ENCODE measurements around the gene POC1A. TPM values are rescaled to one million over a fixed set of nuclear protein-coding genes. Genes with fewer than 3 reads are reported as not detected.

Gene POC1A
- total RNA-seq, 1 experiment from 2014 or later: 43.0 TPM

GRCh38 chr3:52176951-52177700 is 22.9 kb upstream of the POC1A start:
- CTCF ChIA-PET: no interaction called here

GRCh38 chr3:52176180-52176752 is 22.0 kb upstream of the POC1A start:
- H3K4me3 ChIP-seq (ENCODE audit: low read length): no peak overlapping the region
- peaks cover 14% of the 10 kb centered on the region for H3K4me1 ChIP-seq (ENCODE audit: insufficient read depth, low read length)
- H2AFZ ChIP-seq (ENCODE audit: low read length): no peak overlapping the region
- H4K20me1 ChIP-seq (ENCODE audit: low read length): no peaks in the 10 kb centered on the region
- ATAC-seq (no peak), DNase-seq (no peak)
- ChIA-PET POLR2A (ENCODE audit: unreplicated experiment) (no interaction called here), CTCF (no interaction called here)
- intact Hi-C loops (cut with micrococcal nuclease): no loop called here
- no peaks in the 10 kb centered on the region for H3K27me3 ChIP-seq (ENCODE audit: low read length)
- no peak for TF ChIP-seq EZH2 (IDR thresholded peaks at IDR 0.05; ENCODE audit: low read length, unreplicated experiment)
- TF ChIP-seq EZH2phosphoT487 (IDR thresholded peaks at IDR 0.05; ENCODE audit: borderline replicate concordance, low read length): no peak
- TF ChIP-seq, protein P1, sequence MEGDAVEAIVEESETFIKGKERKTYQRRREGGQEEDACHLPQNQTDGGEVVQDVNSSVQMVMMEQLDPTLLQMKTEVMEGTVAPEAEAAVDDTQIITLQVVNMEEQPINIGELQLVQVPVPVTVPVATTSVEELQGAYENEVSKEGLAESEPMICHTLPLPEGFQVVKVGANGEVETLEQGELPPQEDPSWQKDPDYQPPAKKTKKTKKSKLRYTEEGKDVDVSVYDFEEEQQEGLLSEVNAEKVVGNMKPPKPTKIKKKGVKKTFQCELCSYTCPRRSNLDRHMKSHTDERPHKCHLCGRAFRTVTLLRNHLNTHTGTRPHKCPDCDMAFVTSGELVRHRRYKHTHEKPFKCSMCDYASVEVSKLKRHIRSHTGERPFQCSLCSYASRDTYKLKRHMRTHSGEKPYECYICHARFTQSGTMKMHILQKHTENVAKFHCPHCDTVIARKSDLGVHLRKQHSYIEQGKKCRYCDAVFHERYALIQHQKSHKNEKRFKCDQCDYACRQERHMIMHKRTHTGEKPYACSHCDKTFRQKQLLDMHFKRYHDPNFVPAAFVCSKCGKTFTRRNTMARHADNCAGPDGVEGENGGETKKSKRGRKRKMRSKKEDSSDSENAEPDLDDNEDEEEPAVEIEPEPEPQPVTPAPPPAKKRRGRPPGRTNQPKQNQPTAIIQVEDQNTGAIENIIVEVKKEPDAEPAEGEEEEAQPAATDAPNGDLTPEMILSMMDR (conservative IDR thresholded peaks at IDR 0.05; ENCODE audit: low read depth, low read length): no peak
- H3K79me2 ChIP-seq (ENCODE audit: low read length): no peaks in the 10 kb centered on the region
- H3K9ac ChIP-seq (ENCODE audit: low read length): no peak overlapping the region
- no peak overlapping the region for H3K4me2 ChIP-seq (ENCODE audit: low read length)
- H3K9me2 ChIP-seq (replicated peaks; ENCODE audit: low read length): no peaks in the 10 kb centered on the region
- no peaks in the 10 kb centered on the region for H3F3A ChIP-seq (ENCODE audit: low read length, unreplicated experiment)
- no TSS peak for BruUV-seq (replicated peaks)
- H3K27ac ChIP-seq (ENCODE audit: low read length): no peak overlapping the region
- no peaks in the 10 kb centered on the region for H3K36me3 ChIP-seq (ENCODE audit: low read depth, low read length)
- H3K9me3 ChIP-seq (ENCODE audit: low read length): no peaks in the 10 kb centered on the region

More at GRCh38 chr3:52176951-52177700, 22.9 kb upstream of the POC1A start:
- no peaks in the 10 kb centered on the region for H3K9me2 ChIP-seq (replicated peaks; ENCODE audit: low read length)
- no peaks in the 10 kb centered on the region for H3K36me3 ChIP-seq (ENCODE audit: low read depth, low read length)
- no peak overlapping the region for H3K4me3 ChIP-seq (ENCODE audit: low read length)
- no peak overlapping the region for H3K9ac ChIP-seq (ENCODE audit: low read length)
- H3K9me3 ChIP-seq (ENCODE audit: low read length): no peaks in the 10 kb centered on the region
- no peak for ATAC-seq
- no peak overlapping the region for H2AFZ ChIP-seq (ENCODE audit: low read length)
- H3K27me3 ChIP-seq (ENCODE audit: low read length): no peaks in the 10 kb centered on the region
- no peaks in the 10 kb centered on the region for H3K79me2 ChIP-seq (ENCODE audit: low read length)
- H4K20me1 ChIP-seq (ENCODE audit: low read length): no peaks in the 10 kb centered on the region
- peaks cover 5% of the 10 kb centered on the region for H3K4me1 ChIP-seq (ENCODE audit: insufficient read depth, low read length)
- DNase-seq: no peak
- POLR2A ChIA-PET (ENCODE audit: unreplicated experiment): no interaction called here
- intact Hi-C loops (cut with micrococcal nuclease): no loop called here
- no peak overlapping the region for H3K27ac ChIP-seq (ENCODE audit: low read length)
- no peak overlapping the region for H3K4me2 ChIP-seq (ENCODE audit: low read length)
- BruUV-seq (replicated peaks): no TSS peak
- H3F3A ChIP-seq (ENCODE audit: low read length, unreplicated experiment): no peaks in the 10 kb centered on the region
- no peak for TF ChIP-seq EZH2phosphoT487 (IDR thresholded peaks at IDR 0.05; ENCODE audit: borderline replicate concordance, low read length)
- no peak for TF ChIP-seq EZH2 (IDR thresholded peaks at IDR 0.05; ENCODE audit: low read length, unreplicated experiment)
- TF ChIP-seq, protein P1 (conservative IDR thresholded peaks at IDR 0.05; ENCODE audit: low read depth, low read length): no peak
